PFSK-1 (cell line): Measurements from ENCODE around the gene RRM2.

Experiments
- FOXP2 ChIP-seq: optimal IDR thresholded peaks from 2 replicates; pipeline ENCODE3; 2011; ENCODE audit warnings: borderline replicate concordance, control low read depth, inconsistent platforms; ENCODE audit not compliant: insufficient read depth; ENCODE audit errors: extremely low read length, extremely low read depth
- POLR2AphosphoS5 ChIP-seq: IDR thresholded peaks from 2 replicates; pipeline ENCODE4 v1.6.1; 2012; ENCODE audit warnings: low read depth, mild to moderate bottlenecking, control low read depth, low read length, moderate library complexity
- SIN3A ChIP-seq: IDR thresholded peaks from 2 replicates; pipeline ENCODE4 v1.6.1; 2012; ENCODE audit warnings: mild to moderate bottlenecking, low read length, moderate library complexity, borderline replicate concordance; ENCODE audit not compliant: insufficient read depth
- TAF1 ChIP-seq: IDR thresholded peaks from 2 replicates; pipeline ENCODE4 v1.6.1; 2012; ENCODE audit warnings: low read length, control low read depth, borderline replicate concordance; ENCODE audit not compliant: insufficient read depth
- TF ChIP-seq, protein P1 (sequence below), 2 experiments: IDR thresholded peaks; 2 replicates each; pipeline versions ENCODE4 v1.6.1 to v1.8.0; 2011 to 2012; ENCODE audit warnings: low read depth in 2 of 2, low read length in 2 of 2, control low read depth in 1 of 2, inconsistent platforms in 1 of 2, mild to moderate bottlenecking in 1 of 2, moderate library complexity in 1 of 2; ENCODE audit not compliant: insufficient read depth in 1 of 2

The RRM2 gene

DNA sequence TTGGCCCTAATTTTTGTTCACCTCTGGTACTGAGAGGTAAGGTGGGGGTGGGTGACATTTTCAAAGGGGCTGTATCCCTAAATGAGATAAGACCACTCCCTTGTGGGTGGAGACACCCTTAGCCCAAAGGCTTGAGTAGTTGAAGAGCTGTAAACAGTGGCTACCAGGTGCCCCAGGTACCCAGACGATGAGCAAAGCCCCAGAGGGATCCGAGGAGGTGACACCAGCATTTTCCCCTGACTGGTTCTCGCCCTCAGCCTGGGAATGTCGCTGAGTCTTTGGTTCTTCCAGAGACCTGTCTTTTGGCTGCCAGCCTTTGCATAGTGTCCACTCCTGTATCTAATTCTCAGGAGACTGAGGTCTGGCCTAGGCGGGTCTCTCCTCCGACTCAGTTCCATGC lies 36.5 kb downstream of the RRM2 start:
- TF ChIP-seq POLR2AphosphoS5 = no peak
- TF ChIP-seq TAF1 = no peak
- TF ChIP-seq, protein P1, sequence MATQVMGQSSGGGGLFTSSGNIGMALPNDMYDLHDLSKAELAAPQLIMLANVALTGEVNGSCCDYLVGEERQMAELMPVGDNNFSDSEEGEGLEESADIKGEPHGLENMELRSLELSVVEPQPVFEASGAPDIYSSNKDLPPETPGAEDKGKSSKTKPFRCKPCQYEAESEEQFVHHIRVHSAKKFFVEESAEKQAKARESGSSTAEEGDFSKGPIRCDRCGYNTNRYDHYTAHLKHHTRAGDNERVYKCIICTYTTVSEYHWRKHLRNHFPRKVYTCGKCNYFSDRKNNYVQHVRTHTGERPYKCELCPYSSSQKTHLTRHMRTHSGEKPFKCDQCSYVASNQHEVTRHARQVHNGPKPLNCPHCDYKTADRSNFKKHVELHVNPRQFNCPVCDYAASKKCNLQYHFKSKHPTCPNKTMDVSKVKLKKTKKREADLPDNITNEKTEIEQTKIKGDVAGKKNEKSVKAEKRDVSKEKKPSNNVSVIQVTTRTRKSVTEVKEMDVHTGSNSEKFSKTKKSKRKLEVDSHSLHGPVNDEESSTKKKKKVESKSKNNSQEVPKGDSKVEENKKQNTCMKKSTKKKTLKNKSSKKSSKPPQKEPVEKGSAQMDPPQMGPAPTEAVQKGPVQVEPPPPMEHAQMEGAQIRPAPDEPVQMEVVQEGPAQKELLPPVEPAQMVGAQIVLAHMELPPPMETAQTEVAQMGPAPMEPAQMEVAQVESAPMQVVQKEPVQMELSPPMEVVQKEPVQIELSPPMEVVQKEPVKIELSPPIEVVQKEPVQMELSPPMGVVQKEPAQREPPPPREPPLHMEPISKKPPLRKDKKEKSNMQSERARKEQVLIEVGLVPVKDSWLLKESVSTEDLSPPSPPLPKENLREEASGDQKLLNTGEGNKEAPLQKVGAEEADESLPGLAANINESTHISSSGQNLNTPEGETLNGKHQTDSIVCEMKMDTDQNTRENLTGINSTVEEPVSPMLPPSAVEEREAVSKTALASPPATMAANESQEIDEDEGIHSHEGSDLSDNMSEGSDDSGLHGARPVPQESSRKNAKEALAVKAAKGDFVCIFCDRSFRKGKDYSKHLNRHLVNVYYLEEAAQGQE (IDR thresholded peaks at IDR 0.05; ENCODE audit: insufficient read depth in 1 of 2, low read depth in 2 of 2, low read length in 2 of 2) = no peak
- TF ChIP-seq FOXP2 = no peak
- TF ChIP-seq SIN3A = no peak

DNA sequence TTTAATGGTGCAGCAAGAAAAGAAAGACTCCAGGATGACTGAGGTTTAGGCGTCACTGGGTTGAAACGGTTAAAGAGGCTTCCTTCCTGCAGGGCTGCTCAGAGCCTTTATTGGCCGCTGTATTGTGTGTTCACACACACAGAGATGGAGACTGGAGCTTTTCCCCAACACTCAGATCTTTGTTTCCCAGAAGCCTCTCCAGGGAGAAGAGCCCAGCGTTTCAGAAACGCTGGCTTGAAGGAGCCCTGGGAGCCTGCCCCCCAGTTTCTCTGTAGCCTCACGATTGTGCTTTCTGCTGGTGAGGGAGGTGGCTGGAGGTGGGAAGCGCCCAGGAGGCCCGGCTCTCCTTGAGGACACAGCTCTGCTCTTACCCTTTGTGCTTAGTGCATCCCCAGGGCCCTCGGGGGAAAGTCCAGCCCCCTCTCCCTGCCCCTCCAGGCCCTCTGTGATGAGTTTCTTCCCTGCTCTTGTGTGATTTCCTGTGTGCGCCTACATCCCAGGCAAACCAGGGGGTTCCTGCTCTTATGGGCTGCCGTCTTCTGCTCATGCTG lies 37.1 kb downstream of the RRM2 start:
- TF ChIP-seq SIN3A (no peak), TAF1 (no peak), FOXP2 (no peak), POLR2AphosphoS5 (no peak)
- TF ChIP-seq, protein P1 (IDR thresholded peaks at IDR 0.05; ENCODE audit: insufficient read depth in 1 of 2, low read depth in 2 of 2, low read length in 2 of 2) = no peak

DNA sequence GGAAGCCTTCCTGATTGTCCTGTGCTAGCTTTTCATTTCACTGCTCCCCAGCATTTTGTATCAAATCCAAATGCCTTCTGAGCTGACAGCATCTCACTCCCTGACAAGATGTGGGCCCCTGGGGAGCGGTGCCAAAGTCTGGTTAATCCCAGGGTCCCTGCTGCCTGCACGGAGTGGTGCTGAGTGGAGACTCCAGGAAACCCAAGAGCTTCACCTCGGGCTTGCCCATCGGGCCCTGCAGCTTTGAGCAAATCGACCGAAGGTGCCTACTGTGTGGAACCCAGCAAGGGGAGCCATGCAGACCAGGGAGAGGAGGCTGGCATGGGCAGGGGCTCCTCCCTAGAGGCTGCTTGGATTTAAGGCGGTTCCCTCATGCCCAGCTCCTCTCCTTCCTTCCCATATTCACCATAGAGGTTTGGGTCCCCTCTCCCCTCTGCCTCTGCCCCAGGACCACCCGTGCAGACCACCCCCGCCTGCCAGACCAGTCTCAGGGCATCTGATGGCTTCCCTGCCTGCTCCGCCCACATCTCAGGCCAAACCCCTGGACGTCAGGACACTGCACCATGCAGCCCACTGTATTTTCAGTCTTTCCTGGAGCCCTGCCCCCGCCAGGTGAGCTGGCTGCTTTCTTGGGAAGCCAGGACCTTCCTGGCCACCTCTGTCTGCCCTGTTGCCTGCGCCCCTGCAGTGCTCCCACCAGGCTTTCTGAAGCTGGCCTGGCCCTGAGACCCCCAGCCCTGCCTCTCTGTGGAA lies 37.8 kb downstream of the RRM2 start:
- TF ChIP-seq SIN3A = no peak
- no peak for TF ChIP-seq TAF1
- TF ChIP-seq FOXP2 = no peak
- TF ChIP-seq POLR2AphosphoS5 = no peak
- TF ChIP-seq, protein P1 (IDR thresholded peaks at IDR 0.05; ENCODE audit: insufficient read depth in 1 of 2, low read depth in 2 of 2, low read length in 2 of 2) = no peak

DNA sequence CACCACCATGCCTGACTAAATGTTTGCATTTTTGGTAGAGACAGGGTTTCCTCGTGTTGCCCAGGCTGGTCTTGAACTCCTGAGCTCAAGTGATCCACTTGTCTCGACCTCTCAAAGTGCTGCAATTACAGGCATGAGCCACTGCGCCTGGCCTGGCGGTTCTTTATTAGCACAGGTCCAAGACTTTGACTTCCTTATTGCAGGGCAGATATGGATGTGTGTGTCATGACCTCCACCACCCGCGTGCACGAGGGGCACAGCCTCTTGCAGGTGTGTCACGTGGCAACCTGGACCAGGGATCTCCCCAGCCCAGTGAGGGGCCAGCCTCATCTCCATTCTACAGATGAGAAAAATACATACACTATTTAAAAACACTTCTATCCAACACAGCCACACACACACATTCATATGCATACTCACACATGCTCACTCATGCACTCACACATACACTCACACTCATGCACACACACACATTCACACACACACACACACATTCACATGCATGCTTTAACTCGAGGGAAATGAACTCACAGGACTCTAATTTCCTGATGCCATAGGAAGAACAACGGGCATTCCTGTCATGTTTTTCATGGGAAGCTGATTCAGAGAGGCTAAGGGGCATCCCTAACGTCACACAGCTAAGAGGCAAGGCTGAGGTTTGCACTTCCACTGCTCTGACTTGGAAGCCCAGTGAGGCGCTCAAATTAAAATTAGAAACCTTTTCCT lies 38.8 kb downstream of the RRM2 start:
- TF ChIP-seq TAF1 = no peak
- TF ChIP-seq, protein P1 (IDR thresholded peaks at IDR 0.05; ENCODE audit: insufficient read depth in 1 of 2, low read depth in 2 of 2, low read length in 2 of 2) = no peak
- TF ChIP-seq FOXP2 = no peak
- no peak for TF ChIP-seq POLR2AphosphoS5
- no peak for TF ChIP-seq SIN3A
